ENCODE results near the gene PIP5K1B.

The PIP5K1B gene

DNA sequence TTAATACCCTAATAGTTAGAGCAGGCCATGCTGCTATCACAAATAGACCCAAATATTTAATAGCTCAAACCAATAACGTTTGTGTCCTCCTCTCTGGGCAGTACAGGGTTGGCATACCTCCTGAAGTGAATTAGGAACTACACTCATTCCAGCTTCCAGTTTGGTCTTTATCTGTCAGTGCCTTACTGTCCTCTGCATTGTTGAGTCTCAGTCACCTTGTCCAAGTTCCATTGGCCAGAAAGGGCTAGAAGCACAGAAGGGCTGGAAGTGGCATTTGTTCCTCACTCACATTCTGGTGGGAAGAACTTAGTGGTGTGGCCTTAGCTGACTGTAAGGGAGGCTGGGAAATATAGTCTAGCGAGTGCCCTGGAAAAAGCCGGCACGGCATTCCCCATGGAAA is 341.7 kb downstream of the PIP5K1B start:
- TF ChIP-seq, protein P1, sequence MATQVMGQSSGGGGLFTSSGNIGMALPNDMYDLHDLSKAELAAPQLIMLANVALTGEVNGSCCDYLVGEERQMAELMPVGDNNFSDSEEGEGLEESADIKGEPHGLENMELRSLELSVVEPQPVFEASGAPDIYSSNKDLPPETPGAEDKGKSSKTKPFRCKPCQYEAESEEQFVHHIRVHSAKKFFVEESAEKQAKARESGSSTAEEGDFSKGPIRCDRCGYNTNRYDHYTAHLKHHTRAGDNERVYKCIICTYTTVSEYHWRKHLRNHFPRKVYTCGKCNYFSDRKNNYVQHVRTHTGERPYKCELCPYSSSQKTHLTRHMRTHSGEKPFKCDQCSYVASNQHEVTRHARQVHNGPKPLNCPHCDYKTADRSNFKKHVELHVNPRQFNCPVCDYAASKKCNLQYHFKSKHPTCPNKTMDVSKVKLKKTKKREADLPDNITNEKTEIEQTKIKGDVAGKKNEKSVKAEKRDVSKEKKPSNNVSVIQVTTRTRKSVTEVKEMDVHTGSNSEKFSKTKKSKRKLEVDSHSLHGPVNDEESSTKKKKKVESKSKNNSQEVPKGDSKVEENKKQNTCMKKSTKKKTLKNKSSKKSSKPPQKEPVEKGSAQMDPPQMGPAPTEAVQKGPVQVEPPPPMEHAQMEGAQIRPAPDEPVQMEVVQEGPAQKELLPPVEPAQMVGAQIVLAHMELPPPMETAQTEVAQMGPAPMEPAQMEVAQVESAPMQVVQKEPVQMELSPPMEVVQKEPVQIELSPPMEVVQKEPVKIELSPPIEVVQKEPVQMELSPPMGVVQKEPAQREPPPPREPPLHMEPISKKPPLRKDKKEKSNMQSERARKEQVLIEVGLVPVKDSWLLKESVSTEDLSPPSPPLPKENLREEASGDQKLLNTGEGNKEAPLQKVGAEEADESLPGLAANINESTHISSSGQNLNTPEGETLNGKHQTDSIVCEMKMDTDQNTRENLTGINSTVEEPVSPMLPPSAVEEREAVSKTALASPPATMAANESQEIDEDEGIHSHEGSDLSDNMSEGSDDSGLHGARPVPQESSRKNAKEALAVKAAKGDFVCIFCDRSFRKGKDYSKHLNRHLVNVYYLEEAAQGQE (IDR thresholded peaks at IDR 0.05; ENCODE audit: low read depth): no peak
- no peak for TF ChIP-seq TCF12 (IDR thresholded peaks at IDR 0.05; ENCODE audit: low read depth)
- TF ChIP-seq USF1 (IDR thresholded peaks at IDR 0.05): no peak
- no peak for TF ChIP-seq TAF1 (IDR thresholded peaks at IDR 0.05; ENCODE audit: low read depth)
- no peak for TF ChIP-seq EP300 (IDR thresholded peaks at IDR 0.05; ENCODE audit: borderline replicate concordance)
- TF ChIP-seq EGR1 (IDR thresholded peaks at IDR 0.05): no peak

DNA sequence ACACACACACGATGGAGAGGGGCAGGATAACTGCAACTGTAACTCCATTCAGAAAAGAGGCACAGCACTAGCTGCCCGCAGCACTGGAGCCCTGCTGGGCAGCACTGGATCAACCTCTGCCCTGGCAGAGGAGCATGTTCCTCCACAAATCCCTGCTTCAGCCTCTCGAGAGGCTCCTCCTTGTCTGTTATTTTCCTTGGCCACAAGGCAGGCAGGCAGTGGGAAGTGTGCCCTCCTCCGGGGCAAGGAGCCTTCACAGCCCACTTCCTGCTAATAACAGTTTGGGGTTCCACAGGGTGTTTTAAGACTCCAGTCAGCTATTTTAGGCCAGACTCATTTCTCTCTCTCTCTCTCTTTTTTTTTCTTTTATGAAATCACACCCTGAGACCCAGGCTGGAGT is 342.3 kb downstream of the PIP5K1B start:
- TF ChIP-seq EP300 (IDR thresholded peaks at IDR 0.05; ENCODE audit: borderline replicate concordance) (no peak), ZBTB7A (IDR thresholded peaks at IDR 0.05; ENCODE audit: low read depth) (no peak)

GRCh38 chr9:69049094-69049493 is 344.1 kb downstream of the PIP5K1B start:
- TF ChIP-seq TCF12 (IDR thresholded peaks at IDR 0.05; ENCODE audit: low read depth): no peak
- TF ChIP-seq, protein P1 (IDR thresholded peaks at IDR 0.05; ENCODE audit: low read depth): no peak
- no peak for TF ChIP-seq CEBPB (IDR thresholded peaks at IDR 0.05)
- TF ChIP-seq TAF1 (IDR thresholded peaks at IDR 0.05; ENCODE audit: low read depth): no peak
- no peak for TF ChIP-seq EP300 (IDR thresholded peaks at IDR 0.05; ENCODE audit: borderline replicate concordance)
- no peak for TF ChIP-seq RAD21 (IDR thresholded peaks at IDR 0.05; ENCODE audit: low read depth)

GRCh38 chr9:69054989-69055388 is 349.9 kb downstream of the PIP5K1B start:
- TF ChIP-seq TAF1 (IDR thresholded peaks at IDR 0.05; ENCODE audit: low read depth) (no peak), RAD21 (IDR thresholded peaks at IDR 0.05; ENCODE audit: low read depth) (no peak), EGR1 (IDR thresholded peaks at IDR 0.05) (no peak)

- no peak for TF ChIP-seq EP300 (IDR thresholded peaks at IDR 0.05; ENCODE audit: borderline replicate concordance)
- no peak for TF ChIP-seq CEBPB (IDR thresholded peaks at IDR 0.05)
- TF ChIP-seq, protein P2, sequence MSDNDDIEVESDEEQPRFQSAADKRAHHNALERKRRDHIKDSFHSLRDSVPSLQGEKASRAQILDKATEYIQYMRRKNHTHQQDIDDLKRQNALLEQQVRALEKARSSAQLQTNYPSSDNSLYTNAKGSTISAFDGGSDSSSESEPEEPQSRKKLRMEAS (IDR thresholded peaks at IDR 0.05): no peak
- TF ChIP-seq RAD21 (IDR thresholded peaks at IDR 0.05; ENCODE audit: low read depth): no peak
- TF ChIP-seq, protein P1 (IDR thresholded peaks at IDR 0.05; ENCODE audit: low read depth): no peak
- no peak for TF ChIP-seq TCF12 (IDR thresholded peaks at IDR 0.05; ENCODE audit: low read depth)
- no peak for TF ChIP-seq ZBTB7A (IDR thresholded peaks at IDR 0.05; ENCODE audit: low read depth)
- no peak for TF ChIP-seq TAF1 (IDR thresholded peaks at IDR 0.05; ENCODE audit: low read depth)
- no peak for TF ChIP-seq EGR1 (IDR thresholded peaks at IDR 0.05)
- no peak for TF ChIP-seq YY1 (IDR thresholded peaks at IDR 0.05; ENCODE audit: low read depth)
- no peak for TF ChIP-seq FOXM1 (IDR thresholded peaks at IDR 0.05; ENCODE audit: borderline replicate concordance, low read depth)
- TF ChIP-seq USF1 (IDR thresholded peaks at IDR 0.05): no peak
- TF ChIP-seq TEAD4 (IDR thresholded peaks at IDR 0.05): no peak
- no peak for TF ChIP-seq CREB1 (IDR thresholded peaks at IDR 0.05; ENCODE audit: low read depth)
- TF ChIP-seq NFIC (IDR thresholded peaks at IDR 0.05): no peak
Observed at GRCh38 chr9:69056191-69056815, 351.3 kb downstream of the PIP5K1B start.
